ENCODE measurements around the gene ENPP3.

DNA sequence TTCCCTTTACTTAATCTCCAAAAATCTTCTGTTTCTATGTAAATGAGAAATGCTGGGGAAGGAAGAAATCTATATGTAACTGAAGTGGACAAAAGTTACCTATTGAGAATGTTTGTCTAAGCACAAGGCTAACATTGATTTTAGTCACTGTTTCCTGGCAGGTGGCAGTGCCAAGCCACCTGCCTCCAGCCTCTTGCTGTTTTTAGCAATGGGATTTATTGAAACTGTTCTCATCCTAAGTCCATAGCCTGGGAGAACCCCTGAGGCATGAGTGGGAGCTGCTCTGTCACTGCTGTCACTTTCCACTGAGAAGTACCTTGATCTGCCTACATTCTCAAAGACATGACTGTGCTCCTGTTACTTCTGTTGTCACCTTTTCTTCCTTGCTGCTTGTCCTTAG lies 14.7 kb downstream of the ENPP3 start:
- TF ChIP-seq CTCF (IDR thresholded peaks at IDR 0.05) (no peak), POLR2AphosphoS5 (IDR thresholded peaks at IDR 0.05; ENCODE audit: insufficient read depth in 1 of 2, low read depth in 1 of 2) (no peak)
